Activated CD4-positive, CD25-positive, alpha-beta regulatory T cell treated with anti-CD3 and anti-CD28 coated beads, Interleukin-2, amount 50 U/mL, for 16 hours (primary cell): Measurements from ENCODE around the gene SLC7A1.

ENCODE experiments used
- DNase-seq: peaks from one replicate; pipeline ENCODE4 v3.0.0-alpha.2; 2020; ENCODE audit warnings: low read depth, low spot score

Gene SLC7A1

GRCh38 chr13:29561918-29562317, 33.6 kb downstream of the SLC7A1 start:
- DNase-seq: no peak

- no peak for DNase-seq
These were observed 38.7 kb downstream of the SLC7A1 start for GRCh38 chr13:29556742-29557141.

GRCh38 chr13:29551214-29551613, 44.3 kb downstream of the SLC7A1 start:
- no peak for DNase-seq

- no peak for DNase-seq
These were observed 45.0 kb downstream of the SLC7A1 start for GRCh38 chr13:29550430-29550988.

GRCh38 chr13:29548722-29549121, 46.8 kb downstream of the SLC7A1 start:
- no peak for DNase-seq

GRCh38 chr13:29547153-29547552, 48.3 kb downstream of the SLC7A1 start:
- DNase-seq: no peak

- no peak for DNase-seq
These were observed 48.8 kb downstream of the SLC7A1 start for GRCh38 chr13:29546662-29547061.

GRCh38 chr13:29545988-29546387, 49.5 kb downstream of the SLC7A1 start:
- no peak for DNase-seq

GRCh38 chr13:29543230-29544215, 52.0 kb downstream of the SLC7A1 start:
- DNase-seq: no peak

GRCh38 chr13:29542381-29542780, 53.1 kb downstream of the SLC7A1 start:
- no peak for DNase-seq

- no peak for DNase-seq
These were observed 54.1 kb downstream of the SLC7A1 start for GRCh38 chr13:29541400-29541799.

- DNase-seq: no peak
These were observed 54.7 kb downstream of the SLC7A1 start for GRCh38 chr13:29540799-29541198.

- DNase-seq: no peak
These were observed 55.2 kb downstream of the SLC7A1 start for GRCh38 chr13:29540334-29540733.

- no peak for DNase-seq
These were observed 55.6 kb downstream of the SLC7A1 start for GRCh38 chr13:29539856-29540255.

- DNase-seq: no peak
These were observed 56.8 kb downstream of the SLC7A1 start for GRCh38 chr13:29538652-29539040.

- DNase-seq: no peak
These were observed 57.5 kb downstream of the SLC7A1 start for GRCh38 chr13:29537736-29538651.

GRCh38 chr13:29536853-29537252, 58.6 kb downstream of the SLC7A1 start:
- no peak for DNase-seq

GRCh38 chr13:29535663-29536655, 59.5 kb downstream of the SLC7A1 start:
- no peak for DNase-seq

- DNase-seq: no peak
These were observed 61.4 kb downstream of the SLC7A1 start for GRCh38 chr13:29534083-29534482.

GRCh38 chr13:29532821-29533220, 62.7 kb downstream of the SLC7A1 start:
- no peak for DNase-seq

- DNase-seq: no peak
These were observed 63.4 kb downstream of the SLC7A1 start for GRCh38 chr13:29532116-29532515.
